ENCODE results near the gene HOXA6. TPM values are rescaled to one million over a fixed set of nuclear protein-coding genes. Genes with fewer than 3 reads are reported as not detected.

Gene HOXA6
- total RNA-seq, 2 donors from 2014 or later, result 0.31 TPM; not detected in 1

DNA sequence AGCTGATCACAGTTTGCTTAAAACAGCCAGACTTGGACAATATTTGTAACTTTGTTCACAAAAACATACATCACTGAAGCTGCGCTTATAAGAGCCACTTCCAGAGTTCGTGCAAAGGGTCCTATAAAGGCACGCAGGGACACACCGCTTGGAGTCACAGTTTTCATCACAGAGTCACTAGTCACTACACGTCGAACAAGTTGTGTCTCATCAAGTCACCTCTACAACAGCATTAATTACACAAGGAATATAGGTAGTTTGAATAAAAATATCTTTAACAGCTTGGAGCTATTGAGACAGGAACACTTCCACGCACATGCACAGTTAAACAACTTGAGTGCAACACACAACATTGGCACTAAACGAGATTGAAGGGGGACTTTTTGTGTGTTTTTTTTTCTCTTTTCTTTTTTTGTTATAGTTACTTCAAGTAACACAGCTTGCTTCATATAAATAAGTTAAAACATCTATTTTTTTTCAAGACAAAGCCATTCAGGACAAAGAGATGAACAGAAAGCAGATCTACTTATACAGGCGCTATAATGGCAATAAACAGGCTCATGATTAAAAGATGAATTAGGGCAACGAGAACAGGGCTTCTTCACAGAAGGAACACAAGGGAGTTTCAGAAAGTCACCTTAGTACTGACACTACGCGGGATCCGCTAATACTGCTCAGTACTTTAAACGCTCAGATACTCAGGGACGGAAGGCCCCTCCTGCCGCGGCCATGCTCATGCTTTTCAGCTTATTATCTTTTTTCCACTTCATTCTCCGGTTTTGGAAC lies 6.2 kb downstream of the HOXA6 start:
- DNase-seq (ENCODE audit: low spot score in 2 of 2), result no peak
- H3K27ac Mint-ChIP-seq, result no peak overlapping the region

DNA sequence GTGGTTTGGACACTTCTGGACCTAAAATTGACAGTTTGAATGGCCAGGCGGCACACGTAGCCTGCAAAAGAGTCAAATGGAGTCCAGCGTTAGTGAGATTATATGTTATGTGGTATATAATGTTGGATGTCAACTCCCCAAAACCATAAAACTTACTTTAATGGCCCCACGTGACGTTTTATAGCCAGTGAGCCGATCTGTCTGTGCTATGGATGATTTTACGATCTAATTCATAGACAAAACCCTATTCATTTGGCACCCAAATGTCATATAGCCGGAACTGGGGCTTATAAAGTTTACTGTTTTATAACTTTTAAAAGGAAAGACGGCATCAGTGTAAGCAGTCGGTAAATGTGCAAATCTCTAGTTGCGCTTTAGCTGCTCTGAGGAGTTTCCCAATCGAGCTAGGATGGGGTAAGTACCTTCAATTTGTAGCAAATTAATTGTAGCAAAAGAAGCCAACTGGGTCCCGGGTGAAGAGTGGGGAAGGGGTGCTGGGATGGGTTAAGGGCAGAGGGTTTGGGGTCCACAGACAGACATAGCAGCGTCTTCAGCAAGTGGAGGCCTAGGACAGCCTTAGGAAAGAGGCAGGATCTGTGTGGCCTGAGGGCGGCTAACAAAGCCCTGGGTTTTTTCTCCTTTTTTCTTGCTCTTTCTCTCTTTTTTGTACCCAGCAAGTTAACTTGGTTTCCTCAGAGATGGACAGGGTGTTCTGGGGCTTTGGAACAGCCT lies 7.3 kb downstream of the HOXA6 start:
- DNase-seq (ENCODE audit: low spot score in 2 of 2) (no peak), ATAC-seq (no peak)
- Mint-ChIP-seq H3K9me3 (no peaks in the 10 kb centered on the region), H3K27ac (no peak overlapping the region), H3K36me3 (no peaks in the 10 kb centered on the region)

More for the DNA sequence above, 6.2 kb downstream of the HOXA6 start:
- Mint-ChIP-seq H3K9me3 (no peaks in the 10 kb centered on the region), H3K36me3 (peaks cover 0 to 1% of the 10 kb centered on the region in 2 donors)
- no peak for ATAC-seq

DNA sequence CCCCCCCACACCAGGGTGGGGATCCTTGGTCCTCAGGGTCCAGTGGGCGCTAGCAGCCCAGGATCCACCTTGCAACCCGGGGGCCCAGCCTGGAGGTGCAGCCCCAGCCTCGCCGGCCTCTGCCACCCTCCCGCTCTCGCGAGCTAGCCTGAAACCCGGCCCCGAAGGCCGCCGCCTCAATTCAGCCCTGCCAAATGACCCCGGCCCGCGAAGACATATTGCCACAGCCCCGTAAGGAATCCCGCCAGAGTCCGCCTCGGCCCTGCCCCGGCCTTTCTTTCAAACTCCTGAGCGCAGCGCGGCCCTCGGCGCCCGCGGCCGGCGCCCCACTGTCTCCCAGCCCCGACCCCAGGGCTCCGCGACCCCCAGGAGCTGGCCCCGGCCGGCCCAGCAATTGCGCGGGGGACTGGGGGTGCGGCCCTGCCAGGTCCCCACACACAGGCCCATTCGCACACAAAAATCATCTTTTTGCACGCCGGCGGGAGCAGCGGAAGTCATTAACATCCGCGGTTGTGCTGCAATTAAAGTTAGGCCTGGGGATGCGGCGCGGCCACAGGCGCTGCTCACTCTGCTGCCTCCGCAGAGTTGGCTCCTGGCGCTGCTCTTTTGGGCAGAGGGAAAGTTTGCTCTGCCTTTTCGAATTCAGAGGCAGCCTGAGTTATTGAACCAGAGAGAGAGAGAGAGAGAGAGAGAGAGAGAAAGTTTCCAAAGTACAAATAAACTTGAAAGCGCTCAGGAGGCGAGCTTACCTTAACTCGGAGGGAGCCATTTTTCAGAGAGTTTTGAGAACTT lies 8.0 kb downstream of the HOXA6 start:
- Mint-ChIP-seq H3K27ac (no peak overlapping the region), H3K36me3 (no peaks in the 10 kb centered on the region), H3K9me3 (no peaks in the 10 kb centered on the region)
- DNase-seq (ENCODE audit: low spot score in 2 of 2) (no peak), ATAC-seq (no peak)

DNA sequence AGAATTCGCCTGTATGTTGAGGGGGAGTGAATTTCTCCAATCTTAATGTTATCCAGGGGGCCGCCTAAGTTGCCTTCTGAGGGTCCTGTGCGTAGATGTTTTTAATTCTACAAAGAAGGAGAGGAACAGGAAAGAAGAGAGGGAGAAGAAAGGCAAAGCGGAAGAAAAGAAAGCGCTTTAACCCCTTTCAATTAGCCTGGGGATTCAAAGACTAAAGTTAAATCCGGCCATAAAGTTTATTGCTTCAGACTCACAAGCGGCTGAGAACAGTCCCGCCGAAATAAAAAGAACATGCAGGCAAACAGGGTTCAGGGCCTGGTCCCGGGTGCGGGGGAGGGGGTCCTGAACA lies 8.6 kb downstream of the HOXA6 start:
- no peaks in the 10 kb centered on the region for H3K36me3 Mint-ChIP-seq
- no peaks in the 10 kb centered on the region for H3K9me3 Mint-ChIP-seq
- H3K27ac Mint-ChIP-seq, result no peak overlapping the region
- DNase-seq (ENCODE audit: low spot score in 2 of 2) (no peak), ATAC-seq (no peak)

DNA sequence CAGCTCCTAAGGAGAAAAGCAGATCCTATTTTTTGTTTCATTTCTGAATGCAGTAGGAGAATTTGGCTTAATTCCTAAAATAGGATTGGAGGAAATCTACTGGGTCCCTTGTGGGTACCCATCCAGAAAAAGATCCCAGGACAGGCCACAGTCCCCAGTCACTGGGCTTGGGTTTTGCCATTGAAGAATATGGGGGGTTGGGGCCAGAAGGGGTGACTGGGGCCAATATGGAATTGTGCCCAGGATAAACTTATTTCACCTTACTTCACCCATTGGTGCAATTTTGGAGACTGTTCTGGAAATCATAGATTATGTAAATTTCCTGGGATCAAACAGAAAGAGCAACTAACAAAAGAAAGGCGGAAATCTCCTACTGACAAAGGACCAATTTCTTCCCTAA lies 9.1 kb downstream of the HOXA6 start:
- no peak for ATAC-seq
- no peak overlapping the region for H3K27ac Mint-ChIP-seq

DNA sequence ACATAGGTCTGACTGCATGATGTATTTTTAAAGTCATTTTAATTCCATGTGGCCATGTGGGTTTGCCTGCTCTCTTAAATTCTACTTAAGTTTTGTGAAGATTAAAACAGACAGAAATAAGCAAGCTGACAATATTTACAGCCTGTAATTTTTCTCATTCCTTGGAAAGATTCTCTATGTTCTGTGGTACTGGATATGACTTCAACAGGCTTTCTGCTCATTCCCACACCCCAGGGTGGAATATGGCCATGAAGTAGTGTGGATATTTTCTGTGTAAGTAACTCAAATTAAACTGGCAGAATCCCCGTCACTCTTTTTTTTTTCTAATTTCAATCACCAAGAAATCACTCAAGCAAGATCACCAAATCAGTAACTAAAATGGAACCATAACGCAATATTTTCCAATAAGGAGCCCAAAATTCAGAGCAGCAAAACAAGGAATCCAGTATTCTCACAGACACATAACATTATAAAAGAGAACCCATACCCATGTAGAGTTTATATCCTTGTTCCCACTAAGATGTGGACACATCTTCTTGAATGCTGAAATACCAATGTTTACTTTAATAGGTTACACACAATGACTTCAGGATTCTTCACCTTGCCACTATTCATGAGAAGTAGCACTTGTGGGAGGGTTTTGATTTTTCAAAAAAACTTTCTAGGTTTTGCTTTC lies 9.8 kb downstream of the HOXA6 start:
- ATAC-seq (no peak), DNase-seq (ENCODE audit: low spot score in 2 of 2) (no peak)
- Mint-ChIP-seq H3K27ac (no peak overlapping the region), H3K9me3 (no peaks in the 10 kb centered on the region), H3K36me3 (no peaks in the 10 kb centered on the region)

More for the DNA sequence above, 9.1 kb downstream of the HOXA6 start:
- no peak for DNase-seq (ENCODE audit: low spot score in 2 of 2)
- Mint-ChIP-seq H3K9me3 (no peaks in the 10 kb centered on the region), H3K36me3 (no peaks in the 10 kb centered on the region)

DNA sequence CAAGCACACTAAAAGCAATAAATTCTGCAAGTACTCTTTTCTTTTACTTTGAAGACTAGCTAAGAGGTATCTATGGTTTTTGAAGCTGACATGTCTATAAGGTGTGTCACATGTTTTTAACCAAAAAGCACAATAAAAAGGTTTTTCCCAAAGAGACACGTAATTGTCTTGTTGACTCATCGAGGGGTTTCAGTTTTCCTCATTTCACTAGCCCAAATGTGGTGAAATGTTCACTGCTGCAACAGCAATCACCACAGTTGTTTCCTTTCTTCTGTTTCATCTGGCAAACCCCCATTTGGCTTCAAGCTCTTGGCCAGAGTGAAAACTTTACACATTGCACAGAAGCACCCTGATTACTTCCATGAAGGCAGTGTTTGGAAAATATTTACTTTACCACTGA lies 13.2 kb downstream of the HOXA6 start:
- no peak overlapping the region for H3K27ac Mint-ChIP-seq
- no peaks in the 10 kb centered on the region for H3K9me3 Mint-ChIP-seq
- peaks cover 0 to 1% of the 10 kb centered on the region in 2 donors for H3K36me3 Mint-ChIP-seq
- ATAC-seq (peak; percentile 74 to 90), DNase-seq (ENCODE audit: low spot score in 2 of 2) (no peak)

DNA sequence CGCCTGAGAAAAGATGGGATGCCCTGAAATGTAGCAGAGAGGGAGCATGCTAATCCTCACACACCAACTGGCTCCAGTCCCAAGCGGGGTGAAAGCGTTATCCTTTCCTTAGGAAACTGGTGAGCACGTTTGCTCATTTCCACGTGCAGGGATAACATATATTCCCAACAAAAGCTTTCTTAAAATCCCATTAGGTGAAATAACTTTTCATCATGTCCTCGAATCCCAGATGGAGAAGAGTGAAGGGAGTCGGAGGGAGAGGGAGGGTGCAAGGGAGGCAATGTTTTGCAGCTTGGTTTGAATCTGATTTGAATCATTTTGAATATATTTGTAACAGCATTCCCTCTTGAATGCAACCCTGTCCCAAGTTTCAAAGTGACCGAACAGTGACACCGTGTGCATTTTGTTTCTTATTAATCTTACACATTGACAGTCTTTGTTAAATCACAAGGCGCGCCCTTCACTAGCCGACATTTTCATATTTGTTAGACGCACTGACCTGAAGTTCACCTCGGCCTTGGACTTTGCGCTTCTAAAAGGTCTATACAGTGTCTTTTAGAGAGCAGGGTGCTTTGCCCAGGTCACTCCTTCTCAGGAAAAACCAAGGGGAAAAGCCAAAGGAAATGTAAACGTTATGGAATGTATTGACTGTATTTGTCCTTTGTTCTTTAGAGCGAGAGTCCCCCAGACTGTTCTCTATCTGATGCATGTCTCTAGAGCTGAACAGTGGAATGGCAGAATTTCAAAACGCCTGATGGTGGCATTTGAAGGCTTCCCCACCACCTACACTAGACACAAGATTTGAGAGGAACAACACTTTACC lies 14.0 kb downstream of the HOXA6 start:
- ATAC-seq, result peak in 1 of 2 donors; percentile 1
- DNase-seq (ENCODE audit: low spot score in 2 of 2), result no peak
- Mint-ChIP-seq H3K27ac (no peak overlapping the region), H3K36me3 (peaks cover 0 to 4% of the 10 kb centered on the region in 2 donors), H3K9me3 (no peaks in the 10 kb centered on the region)

DNA sequence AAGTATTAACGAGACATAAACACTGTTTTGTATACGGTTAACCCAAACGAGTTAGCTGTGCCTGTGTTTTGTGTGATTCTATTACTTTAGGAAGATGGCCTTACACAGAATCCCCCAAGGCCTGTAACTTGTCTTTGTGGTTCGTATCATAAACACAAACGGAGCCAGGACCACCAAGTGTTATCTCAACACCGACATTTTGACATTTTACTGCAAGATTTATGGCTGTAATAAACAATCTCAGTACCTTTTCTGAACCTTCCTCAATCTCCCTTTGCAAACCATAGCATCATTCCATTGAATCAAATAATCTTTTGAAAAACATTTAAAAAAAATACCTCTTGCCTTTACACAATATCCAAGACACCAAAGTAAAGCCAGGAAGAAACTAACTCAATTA lies 14.6 kb downstream of the HOXA6 start:
- no peak overlapping the region for H3K27ac Mint-ChIP-seq
- ATAC-seq, result no peak
- H3K9me3 Mint-ChIP-seq, result no peaks in the 10 kb centered on the region
- peaks cover 0 to 4% of the 10 kb centered on the region in 2 donors for H3K36me3 Mint-ChIP-seq
- no peak for DNase-seq (ENCODE audit: low spot score in 2 of 2)

DNA sequence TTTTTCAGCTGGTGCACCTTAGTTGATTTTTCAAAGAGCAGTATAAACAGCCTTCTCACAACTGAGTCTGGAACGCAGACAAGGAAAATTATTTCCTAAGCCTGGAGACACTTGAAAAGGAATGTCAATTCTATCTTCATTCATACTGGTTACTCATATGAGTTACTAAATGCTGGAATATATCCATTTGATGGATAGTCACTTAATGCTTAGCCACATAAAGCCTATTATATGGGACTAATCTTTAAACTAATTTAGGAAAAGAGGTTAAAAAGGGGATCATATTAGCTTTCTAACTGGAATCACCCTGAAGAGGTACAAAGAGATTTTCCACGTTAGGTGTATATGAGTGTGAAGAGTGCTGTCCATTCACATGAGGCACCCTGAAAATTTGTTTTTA lies 15.4 kb downstream of the HOXA6 start:
- DNase-seq (ENCODE audit: low spot score in 2 of 2) (no peak), ATAC-seq (no peak)
- Mint-ChIP-seq H3K27ac (no peak overlapping the region), H3K9me3 (no peaks in the 10 kb centered on the region), H3K36me3 (peaks cover 0 to 4% of the 10 kb centered on the region in 2 donors)

DNA sequence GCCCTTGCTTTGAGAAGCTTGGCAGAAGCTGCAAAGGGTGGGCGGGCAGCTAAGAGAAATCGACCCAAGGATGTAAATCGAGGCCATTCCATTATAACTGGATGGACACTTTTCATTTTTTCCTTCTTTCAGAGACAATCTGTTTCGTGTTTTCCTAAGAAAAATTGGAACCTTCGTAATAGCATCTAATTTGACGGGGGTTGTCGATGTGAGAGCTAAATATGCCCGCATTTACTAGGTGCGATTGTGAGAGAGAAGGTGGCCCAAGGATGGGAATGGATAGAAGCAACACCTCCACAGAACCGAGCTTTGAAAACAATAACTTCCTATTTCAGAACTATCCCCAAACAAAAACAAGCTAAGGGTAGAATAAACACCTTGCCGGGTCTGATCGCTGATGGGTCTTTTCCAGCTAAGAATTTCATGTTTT lies 16.2 kb downstream of the HOXA6 start:
- Mint-ChIP-seq H3K27ac (peak overlapping the region in 1 of 2 donors; percentile 60), H3K9me3 (no peaks in the 10 kb centered on the region), H3K36me3 (peaks cover 0 to 4% of the 10 kb centered on the region in 2 donors)
- DNase-seq (ENCODE audit: low spot score in 2 of 2), result no peak
- ATAC-seq, result no peak

DNA sequence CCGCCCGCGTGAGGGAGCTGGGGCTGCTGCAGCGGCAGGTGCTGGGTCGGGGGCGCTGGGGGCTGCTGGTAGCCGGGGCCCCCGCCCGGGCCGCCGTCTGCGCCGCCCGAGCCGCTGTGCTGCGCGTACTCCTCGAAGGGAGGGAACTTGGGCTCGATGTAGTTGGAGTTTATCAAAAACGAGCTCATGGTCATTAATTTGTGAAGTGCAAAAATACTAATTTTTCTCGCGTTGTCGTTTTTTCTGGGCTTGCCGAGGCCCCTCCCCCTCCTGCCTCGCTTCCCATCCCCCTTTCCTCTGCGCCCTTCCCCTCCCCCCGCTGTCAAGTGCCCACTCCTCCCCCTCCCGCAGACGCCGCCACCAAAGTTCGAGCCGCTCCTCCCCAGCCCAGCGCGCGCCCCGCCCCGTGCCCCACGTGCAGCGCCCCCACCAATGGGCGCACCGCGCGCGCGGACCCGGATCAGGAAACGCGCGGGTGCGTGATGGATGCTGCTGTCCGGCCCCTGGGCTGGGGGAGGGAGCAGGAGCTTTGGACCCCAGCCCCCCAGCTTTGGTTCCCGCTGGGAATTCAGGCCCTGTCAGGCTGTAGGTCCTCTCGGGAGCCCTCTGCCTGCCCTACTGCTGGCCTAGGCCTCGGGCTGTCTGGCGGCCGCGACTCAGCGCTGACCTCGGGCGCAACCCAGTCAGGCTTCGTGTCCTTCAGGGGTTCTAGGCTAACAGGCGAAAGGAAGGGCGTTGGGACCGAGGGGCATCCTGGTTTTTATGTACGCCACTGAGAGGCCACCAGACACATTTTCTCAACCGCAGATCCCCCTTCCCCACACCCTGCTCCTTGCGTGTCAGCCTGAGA lies 16.8 kb downstream of the HOXA6 start, which contains the start of gene HOXA4:
Gene HOXA4, minus strand, starts transcription at position 218 of the 850 bp plus-strand sequence. Its CDS starts 24 bp downstream, at position 194.
- peak; percentile 62 to 86 for ATAC-seq
- Mint-ChIP-seq H3K27ac (peak within 1 kb of the TSS in 1 of 2 donors; percentile 60), H3K9me3 (no peaks in the 10 kb centered on the region), H3K36me3 (peaks cover 0 to 4% of the 10 kb centered on the region in 2 donors)
- DNase-seq (ENCODE audit: low spot score in 2 of 2), result peak; percentile 56 to 71

DNA sequence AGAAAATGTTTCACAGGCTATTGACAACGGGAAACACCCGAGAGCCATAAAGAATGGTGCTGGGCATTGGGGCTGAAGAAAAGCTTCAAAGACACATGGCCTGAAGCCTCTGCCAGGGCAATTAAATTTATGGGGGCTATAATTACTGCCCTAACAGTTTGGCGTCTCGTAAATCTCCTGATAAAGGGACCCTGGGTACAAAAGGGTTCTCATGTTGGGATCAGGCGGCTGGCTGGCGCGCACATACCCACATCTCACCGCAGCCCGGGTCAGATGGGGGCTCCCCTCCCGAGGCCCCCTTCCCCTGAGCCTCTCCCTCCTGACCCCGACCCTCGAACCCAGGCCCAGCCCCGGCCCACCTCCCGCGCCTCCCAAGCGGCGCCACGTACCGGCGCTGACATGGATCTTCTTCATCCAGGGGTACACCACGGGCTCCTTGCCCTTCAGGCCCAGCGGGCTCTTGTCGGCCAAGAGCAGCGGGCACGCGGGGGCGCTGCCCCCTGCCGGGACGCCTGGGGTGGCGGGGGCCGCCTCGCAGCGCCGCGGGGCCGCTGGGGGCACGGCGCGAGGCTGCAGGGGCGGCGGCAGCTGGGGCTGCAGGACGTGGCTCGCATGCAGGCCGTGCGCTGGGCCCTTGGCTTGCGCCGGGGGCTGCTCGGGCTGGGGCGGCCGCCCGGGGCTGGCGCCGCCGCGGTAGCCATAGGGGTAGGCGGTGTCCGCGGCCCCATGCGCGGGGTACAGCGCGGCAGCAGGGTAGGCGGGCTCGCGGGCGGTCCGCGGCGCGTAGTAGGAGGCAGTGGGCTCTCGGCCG lies 17.6 kb downstream of the HOXA6 start:
- peak; percentile 21 to 29 for ATAC-seq
- H3K9me3 Mint-ChIP-seq, result no peaks in the 10 kb centered on the region
- peaks cover 0 to 4% of the 10 kb centered on the region in 2 donors for H3K36me3 Mint-ChIP-seq
- no peak for DNase-seq (ENCODE audit: low spot score in 2 of 2)
- H3K27ac Mint-ChIP-seq, result no peak overlapping the region

All from activated naive CD4-positive, alpha-beta T cell treated with anti-CD3 and anti-CD28 coated beads, Interleukin-2, amount 50 U/mL, for 72 hours (primary cell).